ENCODE results near the gene STRBP.

The STRBP gene

GRCh38 chr9:123131993-123132392 lies 136.4 kb downstream of the STRBP start:
- TF ChIP-seq, protein P1, sequence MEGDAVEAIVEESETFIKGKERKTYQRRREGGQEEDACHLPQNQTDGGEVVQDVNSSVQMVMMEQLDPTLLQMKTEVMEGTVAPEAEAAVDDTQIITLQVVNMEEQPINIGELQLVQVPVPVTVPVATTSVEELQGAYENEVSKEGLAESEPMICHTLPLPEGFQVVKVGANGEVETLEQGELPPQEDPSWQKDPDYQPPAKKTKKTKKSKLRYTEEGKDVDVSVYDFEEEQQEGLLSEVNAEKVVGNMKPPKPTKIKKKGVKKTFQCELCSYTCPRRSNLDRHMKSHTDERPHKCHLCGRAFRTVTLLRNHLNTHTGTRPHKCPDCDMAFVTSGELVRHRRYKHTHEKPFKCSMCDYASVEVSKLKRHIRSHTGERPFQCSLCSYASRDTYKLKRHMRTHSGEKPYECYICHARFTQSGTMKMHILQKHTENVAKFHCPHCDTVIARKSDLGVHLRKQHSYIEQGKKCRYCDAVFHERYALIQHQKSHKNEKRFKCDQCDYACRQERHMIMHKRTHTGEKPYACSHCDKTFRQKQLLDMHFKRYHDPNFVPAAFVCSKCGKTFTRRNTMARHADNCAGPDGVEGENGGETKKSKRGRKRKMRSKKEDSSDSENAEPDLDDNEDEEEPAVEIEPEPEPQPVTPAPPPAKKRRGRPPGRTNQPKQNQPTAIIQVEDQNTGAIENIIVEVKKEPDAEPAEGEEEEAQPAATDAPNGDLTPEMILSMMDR (IDR thresholded peaks at IDR 0.05; ENCODE audit: low read depth, low read length, missing control alignments) = no peak
- DNase-seq (ENCODE audit: extremely low read depth, low read depth) = no peak
- no peak overlapping the region for H3K4me3 ChIP-seq (replicated peaks; ENCODE audit: low read depth, low read length)

DNA sequence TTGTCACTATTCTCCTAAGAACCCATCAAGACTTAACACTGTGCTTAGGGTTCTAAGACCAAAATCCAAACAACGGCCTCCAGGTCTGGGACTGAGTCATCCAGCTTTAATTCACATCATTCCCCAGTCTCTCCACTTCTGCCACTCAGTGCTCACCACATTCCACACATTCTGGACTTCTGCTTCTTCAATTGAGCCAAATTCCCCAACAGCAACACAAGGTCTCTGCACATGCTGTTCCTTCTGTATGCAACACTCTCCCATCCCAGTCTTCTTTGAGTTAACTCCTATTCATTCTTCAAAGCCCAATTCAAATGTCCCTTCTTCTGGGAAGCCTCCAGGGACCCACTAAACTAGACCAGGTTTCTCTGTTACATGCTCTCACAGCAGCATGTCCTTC lies 137.1 kb downstream of the STRBP start:
- TF ChIP-seq, protein P1 (IDR thresholded peaks at IDR 0.05; ENCODE audit: low read depth, low read length, missing control alignments) = no peak
- no peak overlapping the region for H3K4me3 ChIP-seq (replicated peaks; ENCODE audit: low read depth, low read length)
- DNase-seq (ENCODE audit: extremely low read depth, low read depth) = peak; percentile 22

DNA sequence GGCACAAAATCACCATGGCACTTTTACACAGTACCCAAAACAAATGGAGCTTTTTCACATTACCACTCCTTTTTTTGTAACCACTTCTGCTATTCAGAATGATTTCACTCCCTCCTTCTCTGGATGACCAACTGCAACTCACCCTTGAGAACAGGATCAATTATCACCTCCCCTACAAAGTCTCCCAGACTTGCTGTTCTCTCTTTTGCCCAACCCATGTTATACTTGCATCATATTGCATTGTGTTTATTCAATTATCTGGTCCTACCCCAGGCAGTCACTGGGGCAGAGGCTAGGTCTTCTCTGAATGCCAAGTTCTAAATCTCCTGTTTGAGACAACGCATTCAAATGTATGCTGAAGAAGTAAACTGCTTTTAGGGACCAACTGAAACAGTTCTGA lies 139.0 kb downstream of the STRBP start:
- TF ChIP-seq, protein P1 (IDR thresholded peaks at IDR 0.05; ENCODE audit: low read depth, low read length, missing control alignments) = no peak
- H3K4me3 ChIP-seq (replicated peaks; ENCODE audit: low read depth, low read length) = no peak overlapping the region
- no peak for DNase-seq (ENCODE audit: extremely low read depth, low read depth)

DNA sequence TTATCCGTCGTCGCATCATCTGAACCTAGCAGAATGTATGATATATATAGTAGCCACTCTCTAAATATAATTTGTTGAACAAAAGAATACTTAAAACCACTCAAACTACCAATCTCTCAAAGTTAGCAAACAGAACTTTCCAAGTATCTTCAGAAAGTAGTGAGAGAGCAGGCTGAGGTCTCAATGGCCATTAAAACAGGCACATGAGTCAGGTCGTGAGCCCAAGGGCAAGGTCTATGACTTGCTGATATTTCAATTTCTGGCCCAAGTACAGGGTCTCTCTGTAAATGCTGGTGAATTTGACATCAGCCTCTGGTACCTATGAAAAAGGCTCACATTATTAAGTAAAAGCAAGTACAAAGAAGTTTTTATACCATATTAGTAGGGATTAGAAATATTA lies 139.8 kb downstream of the STRBP start:
- TF ChIP-seq, protein P1 (IDR thresholded peaks at IDR 0.05; ENCODE audit: low read depth, low read length, missing control alignments) = no peak
- no peak overlapping the region for H3K4me3 ChIP-seq (replicated peaks; ENCODE audit: low read depth, low read length)
- DNase-seq (ENCODE audit: extremely low read depth, low read depth) = no peak

GRCh38 chr9:123127512-123128075 lies 140.8 kb downstream of the STRBP start:
- DNase-seq (ENCODE audit: extremely low read depth, low read depth) = no peak
- no peak overlapping the region for H3K4me3 ChIP-seq (replicated peaks; ENCODE audit: low read depth, low read length)
- TF ChIP-seq, protein P1 (IDR thresholded peaks at IDR 0.05; ENCODE audit: low read depth, low read length, missing control alignments) = no peak

DNA sequence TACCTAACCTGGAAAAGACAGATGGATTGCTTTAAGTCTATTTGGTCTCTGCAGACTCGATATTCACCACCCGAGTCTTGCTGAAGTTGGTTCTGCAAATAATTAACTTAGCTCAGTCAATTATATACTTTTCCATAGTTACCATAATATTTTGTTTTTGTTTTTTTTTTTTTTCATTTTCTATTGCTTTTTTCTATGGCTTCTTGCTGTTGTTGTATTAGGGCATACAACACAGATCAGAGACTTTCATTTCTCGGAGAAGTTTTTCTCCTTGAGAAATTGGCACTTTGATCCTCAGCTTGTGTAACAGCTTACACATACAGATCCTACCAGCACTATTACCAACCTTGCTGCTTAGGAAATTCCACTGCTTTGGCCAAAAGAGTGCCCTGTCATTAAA lies 146.9 kb downstream of the STRBP start:
- TF ChIP-seq, protein P1 (IDR thresholded peaks at IDR 0.05; ENCODE audit: low read depth, low read length, missing control alignments) = no peak
- DNase-seq (ENCODE audit: extremely low read depth, low read depth) = no peak

GRCh38 chr9:123120953-123121352 lies 147.4 kb downstream of the STRBP start:
- DNase-seq (ENCODE audit: extremely low read depth, low read depth) = no peak
- no peak overlapping the region for H3K4me3 ChIP-seq (replicated peaks; ENCODE audit: low read depth, low read length)
- TF ChIP-seq, protein P1 (IDR thresholded peaks at IDR 0.05; ENCODE audit: low read depth, low read length, missing control alignments) = no peak

More for the DNA sequence above, 146.9 kb downstream of the STRBP start:
- H3K4me3 ChIP-seq (replicated peaks; ENCODE audit: low read depth, low read length) = no peak overlapping the region
